Cerebellar nuclear complex (tissue), 1 donor: ENCODE measurements around the gene CRLF3.
A peak's percentile ranks its signal among the peaks of the same experiment; 100 is the strongest.
"Not testable (repeated sequence)": the region's sequence is repeated elsewhere in the genome, so short reads cannot be mapped to it uniquely, and the experiment has no call there.

Source experiments
- DNase-seq, 2 experiments: peaks; one replicate each; lab custom pipeline; 2025; lab: John Stamatoyannopoulos, UW

The CRLF3 gene, protein sequence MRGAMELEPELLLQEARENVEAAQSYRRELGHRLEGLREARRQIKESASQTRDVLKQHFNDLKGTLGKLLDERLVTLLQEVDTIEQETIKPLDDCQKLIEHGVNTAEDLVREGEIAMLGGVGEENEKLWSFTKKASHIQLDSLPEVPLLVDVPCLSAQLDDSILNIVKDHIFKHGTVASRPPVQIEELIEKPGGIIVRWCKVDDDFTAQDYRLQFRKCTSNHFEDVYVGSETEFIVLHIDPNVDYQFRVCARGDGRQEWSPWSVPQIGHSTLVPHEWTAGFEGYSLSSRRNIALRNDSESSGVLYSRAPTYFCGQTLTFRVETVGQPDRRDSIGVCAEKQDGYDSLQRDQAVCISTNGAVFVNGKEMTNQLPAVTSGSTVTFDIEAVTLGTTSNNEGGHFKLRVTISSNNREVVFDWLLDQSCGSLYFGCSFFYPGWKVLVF

GRCh38 chr17:30824356-30825145 lies at the start of gene CRLF3:
Gene CRLF3, minus strand, starts transcription at chr17:30824692. Its CDS starts 41 bp downstream, at chr17:30824651.
- peak; percentile 28 to 65 for DNase-seq

- DNase-seq: no peak
These were observed 44.5 kb upstream of the CRLF3 start for GRCh38 chr17:30869005-30869404.

- no peak for DNase-seq
These were observed 40.1 kb upstream of the CRLF3 start for GRCh38 chr17:30864636-30865035.

DNA sequence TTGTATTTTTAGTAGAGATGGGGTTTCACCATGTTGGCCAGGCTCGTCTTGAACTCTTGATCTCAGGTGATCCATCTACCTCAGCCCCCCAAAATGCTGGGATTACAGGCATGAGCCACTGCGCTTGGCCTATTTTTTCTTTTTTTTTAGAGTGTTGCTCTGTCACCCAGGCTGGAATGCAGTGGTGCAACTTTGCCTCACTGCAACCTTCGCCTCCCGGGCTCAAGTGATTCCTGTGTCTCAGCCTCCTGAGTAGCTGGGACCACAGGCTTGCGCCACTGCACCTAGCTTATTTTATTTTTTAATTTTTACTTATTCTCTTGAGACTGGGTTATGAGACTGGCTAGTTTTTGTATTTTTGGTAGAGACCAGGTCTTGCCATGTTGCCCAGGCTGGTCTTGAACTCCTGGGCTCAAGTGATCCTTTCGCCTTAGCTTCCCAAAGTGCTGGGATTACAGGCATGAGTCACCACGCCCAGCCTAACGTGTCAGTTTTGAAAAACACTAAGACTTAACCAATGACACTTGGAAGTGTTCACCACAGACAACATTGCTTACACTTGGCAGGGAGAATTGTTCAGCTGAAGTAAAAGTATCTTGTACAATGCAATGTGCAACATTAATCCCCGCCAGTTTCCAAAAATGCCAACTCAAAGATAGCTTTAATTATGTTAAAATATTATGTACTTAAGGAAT lies 34.2 kb upstream of the CRLF3 start:
- no peak for DNase-seq

GRCh38 chr17:30854146-30854545 lies 29.7 kb upstream of the CRLF3 start:
- no peak for DNase-seq

GRCh38 chr17:30848021-30848420 lies 23.5 kb upstream of the CRLF3 start:
- DNase-seq: no peak

GRCh38 chr17:30840771-30841170 lies 16.3 kb upstream of the CRLF3 start:
- no peak for DNase-seq

- DNase-seq: no peak
These were observed 13.8 kb upstream of the CRLF3 start for GRCh38 chr17:30838202-30838807.

GRCh38 chr17:30832438-30833124 lies 8.1 kb upstream of the CRLF3 start:
- DNase-seq: no peak

DNA sequence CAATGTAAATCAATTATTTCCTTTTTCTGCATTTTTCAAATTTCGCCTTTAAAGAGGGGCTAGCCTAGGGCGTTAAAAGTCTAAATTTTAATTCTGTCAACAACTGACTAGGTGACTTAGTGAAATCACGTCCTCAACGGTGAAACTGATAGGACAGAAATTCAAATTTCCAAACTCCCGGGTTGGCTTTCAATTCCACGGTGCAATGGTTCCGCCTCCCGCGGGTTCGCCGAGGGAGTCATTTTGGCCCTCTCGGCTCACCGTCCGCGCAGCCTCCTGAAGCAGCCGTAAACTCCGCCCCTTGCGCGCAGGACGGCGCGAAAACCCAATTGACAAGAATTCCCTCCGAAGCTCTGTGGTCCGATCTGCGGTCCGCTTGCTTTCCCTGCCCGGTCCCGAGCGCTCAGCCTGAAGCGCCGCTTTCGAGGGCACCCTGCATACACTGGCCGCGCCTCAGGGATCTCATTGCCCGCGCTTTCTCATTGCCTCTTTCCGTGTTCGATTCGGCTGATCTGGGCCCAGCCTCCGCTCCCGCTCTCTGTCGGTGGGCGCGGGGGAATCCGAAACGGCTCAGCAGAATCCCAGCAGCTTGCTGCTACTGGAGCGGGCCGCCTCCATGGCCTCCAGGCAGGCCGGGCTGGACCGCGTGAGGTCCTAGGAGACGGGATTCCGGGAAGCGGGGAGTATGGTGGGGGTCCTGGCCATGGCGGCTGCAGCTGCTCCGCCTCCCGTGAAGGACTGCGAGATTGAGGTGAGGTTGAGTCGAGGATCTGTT lies 7.4 kb upstream of the CRLF3 start, which contains the start of gene ATAD5:
TSS of gene ATAD5 (plus strand) at position 304 of the 775 bp plus-strand sequence. CDS start at position 686, 382 bp downstream.
- peak in 1 of 2 experiments; percentile 77 for DNase-seq

DNA sequence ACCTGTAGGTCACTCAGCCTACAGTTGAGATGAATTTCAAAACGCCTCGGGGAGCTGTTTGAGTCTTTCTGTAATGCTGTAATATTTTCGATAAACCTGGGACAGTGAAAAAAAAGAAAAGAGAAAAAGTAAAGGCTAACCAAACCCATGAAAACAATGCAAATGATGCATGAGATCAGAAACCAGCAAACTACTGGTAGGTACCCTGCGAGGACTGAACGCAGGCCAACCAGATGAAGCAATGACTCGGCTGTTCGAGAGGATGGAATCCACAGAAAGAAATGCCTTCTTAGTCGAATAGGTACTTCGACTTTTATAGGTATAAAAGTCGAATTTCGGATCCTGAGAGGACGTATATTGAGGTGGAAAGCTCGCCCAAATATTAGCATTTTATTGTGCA lies 6.8 kb upstream of the CRLF3 start:
- DNase-seq: no peak

- no peak for DNase-seq
These were observed 4.5 kb upstream of the CRLF3 start for GRCh38 chr17:30829022-30829421.

- no peak for DNase-seq
These were observed 2.6 kb upstream of the CRLF3 start for GRCh38 chr17:30827082-30827481.

- DNase-seq: no peak
These were observed 513 bp downstream of the CRLF3 start for GRCh38 chr17:30824002-30824355.

- DNase-seq: no peak
These were observed 1.1 kb downstream of the CRLF3 start for GRCh38 chr17:30823421-30823820.

DNA sequence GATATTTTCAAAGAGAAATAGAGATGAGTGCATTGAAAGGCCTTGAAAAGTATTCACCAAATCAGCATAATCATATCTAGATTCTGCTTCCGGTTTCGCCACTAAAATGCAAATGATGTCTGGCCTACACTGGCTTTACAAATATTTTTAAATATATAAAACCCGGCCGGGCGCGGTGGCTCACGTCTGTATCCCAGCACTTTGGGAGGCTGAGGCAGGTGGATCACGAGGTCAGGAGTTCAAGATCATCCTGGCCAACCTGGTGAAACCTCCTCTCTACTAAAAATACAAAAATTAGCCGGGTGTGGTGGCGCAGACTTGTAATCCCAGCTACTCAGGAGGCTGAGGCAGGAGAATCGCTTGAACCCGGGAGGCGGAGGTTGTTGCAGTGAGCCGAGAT lies 1.6 kb downstream of the CRLF3 start:
- DNase-seq: not testable (repeated sequence)

- DNase-seq: no peak
These were observed 2.4 kb downstream of the CRLF3 start for GRCh38 chr17:30821871-30822723.

DNA sequence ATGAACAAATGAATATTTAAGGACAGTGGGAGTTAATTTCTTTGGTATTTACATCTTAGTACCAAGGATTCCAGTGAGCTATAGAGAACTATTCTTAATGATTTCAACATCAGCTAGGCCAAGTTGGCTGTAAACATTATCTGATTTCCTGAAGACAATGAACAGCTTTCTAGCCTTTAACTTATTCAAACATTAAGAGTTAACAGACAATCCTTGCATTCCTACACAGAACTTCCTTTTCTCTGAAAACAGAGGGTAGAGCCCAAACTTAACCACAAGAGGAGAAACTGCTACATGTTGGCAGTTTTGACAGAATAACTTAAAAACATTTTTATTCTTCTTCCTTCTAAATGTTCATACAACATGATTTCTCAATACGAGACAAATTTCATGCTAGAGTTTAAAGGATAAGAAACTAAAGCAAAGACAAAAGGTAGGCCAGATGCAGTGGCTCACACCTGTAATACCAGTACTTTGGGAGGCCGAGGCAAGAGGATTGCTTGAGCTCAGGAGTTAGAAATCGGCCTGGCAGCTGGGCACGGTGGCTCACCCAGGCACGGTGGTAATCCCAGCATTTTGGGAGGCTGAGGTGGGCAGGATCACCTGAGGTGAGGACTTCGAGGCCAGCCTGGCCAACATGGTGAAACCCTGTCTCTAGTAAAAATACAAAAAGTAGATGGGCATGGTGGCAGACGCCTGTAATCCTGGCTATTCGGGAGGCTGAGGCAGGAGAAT lies 4.4 kb downstream of the CRLF3 start:
- DNase-seq: no peak

- DNase-seq: no peak
These were observed 8.3 kb downstream of the CRLF3 start for GRCh38 chr17:30816165-30816564.
